NT2/D1 (cell line): ENCODE data around the gene GRHL3.

Source experiments
- YY1 ChIP-seq: IDR thresholded peaks from 2 replicates; pipeline ENCODE4 v1.6.1; 2011; ENCODE audit not compliant: insufficient read length, insufficient read depth
- ZNF274 ChIP-seq: IDR thresholded peaks from 2 replicates; pipeline ENCODE4 v1.6.1; 2011; ENCODE audit warnings: mild to moderate bottlenecking, low read depth, low read length

DNA sequence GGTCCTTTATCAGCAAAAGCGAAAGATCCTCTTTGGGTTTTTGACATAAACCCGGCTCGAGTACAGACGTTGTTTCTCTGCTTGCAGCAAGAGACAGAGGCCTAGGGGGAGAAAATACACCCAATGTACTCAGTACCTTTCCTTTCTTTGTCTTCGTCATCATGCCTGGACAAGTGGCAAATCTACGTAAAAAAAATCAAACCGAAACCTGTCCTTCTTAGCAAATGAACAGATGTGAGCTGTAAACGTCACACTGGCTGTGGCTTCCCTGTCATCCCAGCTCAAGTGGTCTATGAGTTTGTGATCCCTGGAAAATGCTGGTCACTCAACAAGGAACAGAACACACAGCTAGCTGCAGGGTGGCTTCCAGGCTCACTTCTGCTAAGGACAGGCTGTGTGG is 54.6 kb downstream of the GRHL3 start:
- no peak for TF ChIP-seq ZNF274
- TF ChIP-seq YY1 = no peak
